ENCODE measurements around the gene CST3.
"Not testable (repeated sequence)": the region's sequence is repeated elsewhere in the genome, so short reads cannot be mapped to it uniquely, and the experiment has no call there.

DNA sequence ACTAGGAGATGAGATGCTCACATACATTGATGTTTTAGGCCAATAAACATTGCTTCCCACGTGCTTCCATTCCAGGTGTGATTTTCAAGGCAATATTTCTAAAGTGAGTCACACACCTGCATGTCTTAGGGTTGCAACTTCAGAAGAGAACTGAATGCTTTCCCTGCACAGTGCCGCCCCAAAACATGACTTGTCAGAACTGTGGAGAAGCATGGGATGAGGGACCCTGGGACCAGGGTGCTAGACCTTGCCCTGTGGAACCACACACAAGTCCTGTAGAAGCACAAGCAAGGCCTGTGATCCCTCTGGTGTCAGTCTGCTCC, 2.0 kb downstream of the CST3 start:
- TF ChIP-seq, protein P1, sequence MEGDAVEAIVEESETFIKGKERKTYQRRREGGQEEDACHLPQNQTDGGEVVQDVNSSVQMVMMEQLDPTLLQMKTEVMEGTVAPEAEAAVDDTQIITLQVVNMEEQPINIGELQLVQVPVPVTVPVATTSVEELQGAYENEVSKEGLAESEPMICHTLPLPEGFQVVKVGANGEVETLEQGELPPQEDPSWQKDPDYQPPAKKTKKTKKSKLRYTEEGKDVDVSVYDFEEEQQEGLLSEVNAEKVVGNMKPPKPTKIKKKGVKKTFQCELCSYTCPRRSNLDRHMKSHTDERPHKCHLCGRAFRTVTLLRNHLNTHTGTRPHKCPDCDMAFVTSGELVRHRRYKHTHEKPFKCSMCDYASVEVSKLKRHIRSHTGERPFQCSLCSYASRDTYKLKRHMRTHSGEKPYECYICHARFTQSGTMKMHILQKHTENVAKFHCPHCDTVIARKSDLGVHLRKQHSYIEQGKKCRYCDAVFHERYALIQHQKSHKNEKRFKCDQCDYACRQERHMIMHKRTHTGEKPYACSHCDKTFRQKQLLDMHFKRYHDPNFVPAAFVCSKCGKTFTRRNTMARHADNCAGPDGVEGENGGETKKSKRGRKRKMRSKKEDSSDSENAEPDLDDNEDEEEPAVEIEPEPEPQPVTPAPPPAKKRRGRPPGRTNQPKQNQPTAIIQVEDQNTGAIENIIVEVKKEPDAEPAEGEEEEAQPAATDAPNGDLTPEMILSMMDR (IDR thresholded peaks at IDR 0.05): not testable (repeated sequence)
- not testable (repeated sequence) for TF ChIP-seq POLR2A (IDR thresholded peaks at IDR 0.05)
